ENCODE results near the gene FAM78A. TPM values are rescaled to one million over a fixed set of nuclear protein-coding genes. Genes with fewer than 3 reads are reported as not detected.

Gene FAM78A
- total RNA-seq, 1 experiment from 2014 or later = 31.6 TPM

DNA sequence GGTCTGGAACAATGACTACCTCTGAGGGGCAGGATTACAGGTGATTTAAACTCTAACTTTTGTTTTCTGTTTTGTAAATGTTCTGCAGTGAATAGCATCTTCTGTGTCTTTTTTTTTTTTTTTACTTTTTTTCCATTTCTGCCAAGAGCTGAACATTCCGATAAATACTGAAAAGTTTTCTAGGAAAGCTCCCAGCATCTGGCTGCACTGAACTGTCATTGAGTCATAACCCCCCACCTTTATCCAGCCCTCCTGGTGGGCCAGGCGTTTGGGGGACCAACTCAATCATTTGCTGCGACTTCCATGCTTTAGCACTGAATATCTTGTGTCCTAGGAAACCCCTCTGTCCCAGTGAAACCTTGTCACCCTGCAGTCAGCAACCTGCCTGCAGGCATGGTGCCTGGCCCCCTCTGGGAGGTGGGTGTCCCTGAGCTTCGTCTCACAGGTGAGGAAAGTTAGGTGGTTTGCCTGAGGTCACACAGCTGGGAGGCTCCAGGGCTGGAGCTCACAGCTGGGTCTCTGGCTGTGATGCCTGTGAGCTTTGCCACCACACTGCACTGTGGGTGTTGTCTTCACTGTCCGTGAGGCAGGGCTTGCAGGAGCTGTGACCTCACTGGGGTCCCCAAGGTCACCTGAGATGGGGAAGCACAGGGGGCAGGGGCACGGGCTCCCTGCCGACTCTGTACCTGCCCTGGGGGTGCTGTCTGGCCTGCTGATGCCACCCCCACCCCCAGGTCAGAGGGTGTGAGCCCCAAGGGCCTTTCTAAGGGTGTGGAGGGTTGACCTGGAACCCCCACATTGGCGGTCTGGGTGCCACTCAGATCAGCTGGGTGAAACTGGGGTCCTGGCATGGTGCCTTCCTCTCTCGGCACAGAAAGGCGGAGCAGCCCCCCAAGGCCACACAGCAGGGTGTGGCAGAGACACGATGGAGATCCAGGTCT is 27.3 kb upstream of the FAM78A start:
- Histone ChIP-seq H3K4me2 (ENCODE audit: low read depth, low read length, poor library complexity, severe bottlenecking) (no peak overlapping the region), H3K36me3 (ENCODE audit: insufficient read depth, low read length) (no peaks in the 10 kb centered on the region)
- DNase-seq = no peak

DNA sequence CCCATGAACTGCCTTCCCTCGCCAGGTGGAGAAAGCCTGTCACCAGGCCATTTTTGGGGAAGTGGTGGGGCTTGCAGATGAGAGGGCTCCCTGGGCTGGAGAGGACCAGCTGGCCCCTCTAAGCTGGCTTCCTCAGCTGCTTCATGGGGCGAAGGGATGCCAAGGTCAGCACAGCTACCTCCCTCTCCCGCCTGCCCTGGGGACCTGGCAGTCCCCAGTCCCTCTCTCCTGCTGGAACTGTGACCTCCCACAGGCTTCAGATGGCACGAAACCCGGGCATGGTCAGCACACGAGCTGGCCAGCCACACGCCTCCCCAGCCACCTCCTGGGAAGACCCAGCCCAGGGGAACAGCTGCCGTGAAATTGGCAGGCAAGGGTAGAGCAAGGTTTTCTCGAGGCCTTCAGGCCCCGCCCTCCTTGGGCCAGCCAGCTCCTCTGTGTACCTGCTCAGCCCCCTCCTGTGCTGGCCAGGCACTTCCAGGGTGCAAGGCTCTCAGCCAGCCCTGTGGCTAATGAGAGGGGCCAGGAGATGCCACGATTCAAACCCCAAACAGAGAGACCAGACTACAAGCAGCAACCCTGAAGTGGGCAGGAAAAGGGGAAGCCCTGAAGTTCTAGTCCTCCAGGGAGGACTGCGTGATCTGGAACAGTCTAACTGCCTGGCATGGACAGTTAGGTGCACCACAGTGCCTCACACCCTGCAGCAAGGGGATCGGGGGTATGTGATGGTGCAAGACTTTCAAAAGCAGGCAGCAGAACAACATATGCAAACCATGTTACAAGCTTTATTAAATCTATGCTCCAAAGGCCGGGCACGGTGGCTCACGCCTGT is 26.1 kb upstream of the FAM78A start:
- H3K27ac ChIP-seq (ENCODE audit: low read length) = no peak overlapping the region
- no peaks in the 10 kb centered on the region for H3K36me3 ChIP-seq (ENCODE audit: insufficient read depth, low read length)
- H3K27me3 ChIP-seq (ENCODE audit: low read length) = no peaks in the 10 kb centered on the region
- no peak overlapping the region for H2AFZ ChIP-seq (ENCODE audit: low read length)
- H3K4me2 ChIP-seq (ENCODE audit: low read depth, low read length, poor library complexity, severe bottlenecking) = no peak overlapping the region
- H3K9me3 ChIP-seq (ENCODE audit: low read length) = no peaks in the 10 kb centered on the region
- no peaks in the 10 kb centered on the region for H3K9me2 ChIP-seq (replicated peaks; ENCODE audit: insufficient read depth, low read length)
- no peak for DNase-seq
- no peak overlapping the region for H3K9ac ChIP-seq (ENCODE audit: low read length)
- peaks cover 4% of the 10 kb centered on the region for H3K4me1 ChIP-seq (ENCODE audit: low read length)
- no peaks in the 10 kb centered on the region for H3K79me2 ChIP-seq (ENCODE audit: low read length)
- no peak overlapping the region for H3K4me3 ChIP-seq (ENCODE audit: low read length)
- no peaks in the 10 kb centered on the region for H4K20me1 ChIP-seq (ENCODE audit: insufficient read depth, low read depth, low read length)

More for the DNA sequence above, 27.3 kb upstream of the FAM78A start:
- H2AFZ ChIP-seq (ENCODE audit: low read length) = no peak overlapping the region
- no peaks in the 10 kb centered on the region for H3K9me3 ChIP-seq (ENCODE audit: low read length)
- no peaks in the 10 kb centered on the region for H4K20me1 ChIP-seq (ENCODE audit: insufficient read depth, low read depth, low read length)
- no peaks in the 10 kb centered on the region for H3K9me2 ChIP-seq (replicated peaks; ENCODE audit: insufficient read depth, low read length)
- no peak overlapping the region for H3K4me3 ChIP-seq (ENCODE audit: low read length)
- H3K9ac ChIP-seq (ENCODE audit: low read length) = no peak overlapping the region
- H3K4me1 ChIP-seq (ENCODE audit: low read length) = peaks cover 4% of the 10 kb centered on the region
- no peaks in the 10 kb centered on the region for H3K27me3 ChIP-seq (ENCODE audit: low read length)
- no peaks in the 10 kb centered on the region for H3K79me2 ChIP-seq (ENCODE audit: low read length)
- H3K27ac ChIP-seq (ENCODE audit: low read length) = no peak overlapping the region

DNA sequence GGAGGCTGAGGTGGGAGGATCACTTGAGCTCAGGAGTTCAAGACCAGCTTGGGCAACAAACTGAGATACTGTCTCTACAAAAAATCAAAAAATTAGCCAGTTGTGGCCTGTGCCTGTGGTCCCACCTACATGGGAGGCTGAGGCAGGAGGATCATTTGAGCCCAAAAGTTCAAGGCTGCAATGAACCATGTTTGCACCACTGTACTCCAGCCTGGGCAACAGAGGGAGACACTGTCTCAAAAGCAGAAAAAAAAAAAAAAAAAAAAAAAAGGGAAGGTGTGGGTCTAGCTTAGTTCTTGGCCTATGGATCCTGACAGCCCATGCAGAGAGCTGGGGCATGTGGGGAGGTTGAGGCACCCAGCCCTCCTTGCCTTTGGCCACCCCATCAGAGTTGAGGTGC is 24.1 kb upstream of the FAM78A start:
- no peak overlapping the region for H3K4me3 ChIP-seq (ENCODE audit: low read length)
- no peaks in the 10 kb centered on the region for H3K9me3 ChIP-seq (ENCODE audit: low read length)
- no peaks in the 10 kb centered on the region for H3K36me3 ChIP-seq (ENCODE audit: insufficient read depth, low read length)
- no peak overlapping the region for H2AFZ ChIP-seq (ENCODE audit: low read length)
- H3K79me2 ChIP-seq (ENCODE audit: low read length) = no peaks in the 10 kb centered on the region
- H3K27ac ChIP-seq (ENCODE audit: low read length) = no peak overlapping the region
- peak; percentile 61 for DNase-seq
- no peaks in the 10 kb centered on the region for H3K9me2 ChIP-seq (replicated peaks; ENCODE audit: insufficient read depth, low read length)
- peaks cover 4% of the 10 kb centered on the region for H3K4me1 ChIP-seq (ENCODE audit: low read length)
- H3K4me2 ChIP-seq (ENCODE audit: low read depth, low read length, poor library complexity, severe bottlenecking) = no peak overlapping the region
- H4K20me1 ChIP-seq (ENCODE audit: insufficient read depth, low read depth, low read length) = no peaks in the 10 kb centered on the region
- no peaks in the 10 kb centered on the region for H3K27me3 ChIP-seq (ENCODE audit: low read length)
- no peak overlapping the region for H3K9ac ChIP-seq (ENCODE audit: low read length)

DNA sequence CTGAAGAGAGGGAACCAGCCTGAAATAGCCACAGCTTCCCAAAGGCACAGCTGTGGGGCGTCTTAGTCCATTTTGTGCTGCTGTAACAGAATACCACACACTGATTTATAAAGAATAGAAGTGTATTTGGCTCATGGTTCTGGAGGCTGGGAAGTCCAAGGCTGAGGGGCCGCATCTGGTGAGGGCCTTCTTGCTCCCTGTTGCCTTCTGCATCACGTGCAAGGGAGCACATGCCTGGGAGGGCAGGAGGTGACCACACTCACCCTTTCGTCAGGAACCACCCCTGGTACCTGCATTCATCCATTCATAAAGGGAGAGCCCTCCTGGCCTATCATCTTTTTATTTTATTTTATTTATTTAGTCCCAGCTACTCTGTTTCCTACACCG is 23.6 kb upstream of the FAM78A start:
- Histone ChIP-seq H3K9me3 (ENCODE audit: low read length) (no peaks in the 10 kb centered on the region), H3K4me1 (ENCODE audit: low read length) (peaks cover 4% of the 10 kb centered on the region), H3K4me3 (ENCODE audit: low read length) (no peak overlapping the region)

DNA sequence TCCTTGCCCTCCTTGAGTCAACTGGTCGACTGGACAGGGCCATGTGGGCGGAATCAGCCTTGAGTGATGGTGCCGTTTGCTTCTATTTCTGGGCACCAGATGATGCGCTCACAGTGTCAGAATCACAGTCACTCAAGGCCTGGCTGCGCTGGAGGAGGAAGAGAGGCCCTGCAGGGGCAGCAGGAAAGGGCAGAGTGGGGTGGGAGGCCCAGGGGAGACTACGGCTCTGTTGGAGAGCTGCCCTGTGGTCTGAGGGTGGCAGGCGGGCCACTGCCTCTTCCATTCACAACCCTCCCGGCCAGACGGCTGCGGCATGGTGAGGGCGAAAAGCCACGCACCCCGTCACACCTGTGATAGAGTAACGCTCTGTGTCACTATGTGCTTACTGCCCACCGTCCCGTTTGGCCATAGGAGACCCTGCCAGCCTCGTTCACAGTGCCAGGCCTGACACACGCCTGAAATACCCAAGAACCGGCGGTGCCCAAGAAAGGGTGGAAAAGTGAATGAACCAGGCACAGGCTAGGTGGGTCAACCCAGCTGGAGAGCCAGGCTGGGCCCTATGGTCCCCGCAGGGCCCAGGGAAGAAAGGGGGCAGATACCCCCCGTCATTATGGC is 23.1 kb upstream of the FAM78A start:
- no peak overlapping the region for H3K4me3 ChIP-seq (ENCODE audit: low read length)
- H3K27ac ChIP-seq (ENCODE audit: low read length) = no peak overlapping the region
- no peaks in the 10 kb centered on the region for H4K20me1 ChIP-seq (ENCODE audit: insufficient read depth, low read depth, low read length)
- no peaks in the 10 kb centered on the region for H3K36me3 ChIP-seq (ENCODE audit: insufficient read depth, low read length)
- no peaks in the 10 kb centered on the region for H3K79me2 ChIP-seq (ENCODE audit: low read length)
- no peak for DNase-seq
- no peak overlapping the region for H3K9ac ChIP-seq (ENCODE audit: low read length)
- H3K4me1 ChIP-seq (ENCODE audit: low read length) = peaks cover 4% of the 10 kb centered on the region
- H3K9me3 ChIP-seq (ENCODE audit: low read length) = no peaks in the 10 kb centered on the region
- no peak overlapping the region for H3K4me2 ChIP-seq (ENCODE audit: low read depth, low read length, poor library complexity, severe bottlenecking)
- H3K9me2 ChIP-seq (replicated peaks; ENCODE audit: insufficient read depth, low read length) = no peaks in the 10 kb centered on the region
- no peak overlapping the region for H2AFZ ChIP-seq (ENCODE audit: low read length)
- no peaks in the 10 kb centered on the region for H3K27me3 ChIP-seq (ENCODE audit: low read length)

More for the DNA sequence above, 23.6 kb upstream of the FAM78A start:
- Histone ChIP-seq H3K27me3 (ENCODE audit: low read length) (no peaks in the 10 kb centered on the region), H3K4me2 (ENCODE audit: low read depth, low read length, poor library complexity, severe bottlenecking) (no peak overlapping the region), H3K9me2 (replicated peaks; ENCODE audit: insufficient read depth, low read length) (no peaks in the 10 kb centered on the region), H3K27ac (ENCODE audit: low read length) (no peak overlapping the region), H3K9ac (ENCODE audit: low read length) (no peak overlapping the region), H2AFZ (ENCODE audit: low read length) (no peak overlapping the region), H3K36me3 (ENCODE audit: insufficient read depth, low read length) (no peaks in the 10 kb centered on the region), H3K79me2 (ENCODE audit: low read length) (no peaks in the 10 kb centered on the region), H4K20me1 (ENCODE audit: insufficient read depth, low read depth, low read length) (no peaks in the 10 kb centered on the region)
- no peak for DNase-seq

DNA sequence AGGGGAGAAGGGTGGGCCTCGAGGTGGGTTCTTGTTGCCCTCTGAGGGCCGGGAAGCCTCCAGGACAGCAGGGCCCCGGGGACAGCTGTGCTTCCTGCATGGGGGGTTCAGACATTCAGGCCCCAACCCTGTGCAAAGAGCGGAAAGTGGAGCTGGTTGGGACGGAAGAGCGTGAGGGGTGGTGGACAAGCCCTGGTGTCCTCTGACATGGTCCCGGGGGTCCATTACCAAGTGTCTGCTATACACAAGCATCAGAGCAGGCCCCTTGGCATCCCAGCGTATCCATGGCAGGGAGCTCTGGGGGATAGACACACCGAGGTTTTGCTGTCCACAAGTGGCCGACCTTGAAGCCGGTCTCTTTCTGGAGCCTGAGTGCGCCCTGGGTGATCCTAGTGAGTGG is 22.5 kb upstream of the FAM78A start:
- Histone ChIP-seq H3K4me3 (ENCODE audit: low read length) (no peak overlapping the region), H3K9ac (ENCODE audit: low read length) (no peak overlapping the region), H3K4me1 (ENCODE audit: low read length) (peaks cover 4% of the 10 kb centered on the region), H3K27ac (ENCODE audit: low read length) (no peak overlapping the region), H3K27me3 (ENCODE audit: low read length) (no peaks in the 10 kb centered on the region), H2AFZ (ENCODE audit: low read length) (no peak overlapping the region), H3K36me3 (ENCODE audit: insufficient read depth, low read length) (no peaks in the 10 kb centered on the region), H4K20me1 (ENCODE audit: insufficient read depth, low read depth, low read length) (no peaks in the 10 kb centered on the region), H3K79me2 (ENCODE audit: low read length) (no peaks in the 10 kb centered on the region), H3K9me2 (replicated peaks; ENCODE audit: insufficient read depth, low read length) (no peaks in the 10 kb centered on the region), H3K9me3 (ENCODE audit: low read length) (no peaks in the 10 kb centered on the region), H3K4me2 (ENCODE audit: low read depth, low read length, poor library complexity, severe bottlenecking) (no peak overlapping the region)
- DNase-seq = no peak

DNA sequence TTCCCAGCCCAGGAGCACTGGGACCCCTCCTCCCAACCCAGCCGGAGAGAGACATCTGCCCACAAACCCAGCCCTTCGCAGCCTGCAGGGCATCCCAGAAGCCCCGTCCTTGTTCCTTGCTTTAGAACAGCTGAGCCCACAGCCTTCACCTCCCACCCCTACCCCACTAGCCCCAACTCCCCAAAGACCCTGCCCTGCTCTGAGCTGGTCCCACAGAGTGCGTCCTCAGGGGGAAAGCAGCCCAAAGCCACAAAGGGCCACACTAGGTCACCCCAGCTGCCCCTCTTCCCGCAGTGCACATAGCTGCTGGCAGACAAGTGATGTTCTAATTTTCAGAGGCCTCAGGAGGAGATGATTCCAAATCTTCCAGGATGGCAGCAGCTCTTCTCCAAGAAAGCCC is 22.0 kb upstream of the FAM78A start:
- DNase-seq = no peak
- no peaks in the 10 kb centered on the region for H3K79me2 ChIP-seq (ENCODE audit: low read length)

DNA sequence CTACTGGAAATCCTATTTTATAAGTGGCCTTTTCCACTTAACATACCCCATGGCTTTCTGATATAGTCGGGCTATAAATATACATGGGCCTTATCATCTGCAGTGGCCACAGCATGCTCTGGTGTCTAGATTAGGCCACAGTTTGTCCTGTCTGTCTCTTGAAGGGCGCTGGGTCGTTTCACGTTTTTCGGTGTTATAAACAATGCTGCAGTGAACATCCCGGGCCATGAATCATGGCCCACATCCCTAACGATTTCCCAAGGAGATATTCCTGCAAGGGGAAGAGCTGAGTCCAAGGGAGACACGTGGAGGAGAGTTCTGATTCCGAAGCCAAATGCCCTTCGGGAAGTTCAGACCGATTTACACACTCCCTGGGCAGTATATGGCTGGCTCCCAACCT is 21.6 kb upstream of the FAM78A start:
- Histone ChIP-seq H4K20me1 (ENCODE audit: insufficient read depth, low read depth, low read length) (no peaks in the 10 kb centered on the region), H3K9me2 (replicated peaks; ENCODE audit: insufficient read depth, low read length) (no peaks in the 10 kb centered on the region), H2AFZ (ENCODE audit: low read length) (no peak overlapping the region), H3K4me2 (ENCODE audit: low read depth, low read length, poor library complexity, severe bottlenecking) (no peak overlapping the region), H3K9ac (ENCODE audit: low read length) (no peak overlapping the region), H3K27ac (ENCODE audit: low read length) (no peak overlapping the region), H3K36me3 (ENCODE audit: insufficient read depth, low read length) (no peaks in the 10 kb centered on the region), H3K27me3 (ENCODE audit: low read length) (no peaks in the 10 kb centered on the region), H3K4me3 (ENCODE audit: low read length) (no peak overlapping the region), H3K9me3 (ENCODE audit: low read length) (no peaks in the 10 kb centered on the region), H3K79me2 (ENCODE audit: low read length) (no peaks in the 10 kb centered on the region), H3K4me1 (ENCODE audit: low read length) (peaks cover 4% of the 10 kb centered on the region)
- no peak for DNase-seq

More for the DNA sequence above, 22.0 kb upstream of the FAM78A start:
- Histone ChIP-seq H3K9me2 (replicated peaks; ENCODE audit: insufficient read depth, low read length) (no peaks in the 10 kb centered on the region), H3K4me1 (ENCODE audit: low read length) (peaks cover 4% of the 10 kb centered on the region), H3K4me3 (ENCODE audit: low read length) (no peak overlapping the region), H2AFZ (ENCODE audit: low read length) (no peak overlapping the region), H3K4me2 (ENCODE audit: low read depth, low read length, poor library complexity, severe bottlenecking) (no peak overlapping the region), H3K27me3 (ENCODE audit: low read length) (no peaks in the 10 kb centered on the region), H3K9me3 (ENCODE audit: low read length) (no peaks in the 10 kb centered on the region), H3K9ac (ENCODE audit: low read length) (no peak overlapping the region), H4K20me1 (ENCODE audit: insufficient read depth, low read depth, low read length) (no peaks in the 10 kb centered on the region), H3K27ac (ENCODE audit: low read length) (no peak overlapping the region), H3K36me3 (ENCODE audit: insufficient read depth, low read length) (no peaks in the 10 kb centered on the region)
